Hematopoietic multipotent progenitor cell treated with erythropoietin and hydrocortisone succinate and interleukin-3 and kit ligand, for 6 days (in vitro differentiated cells): ENCODE measurements around the gene KCNK4.

ENCODE experiments used
- DNase-seq: peaks from one replicate; pipeline ENCODE4 v3.0.0-alpha.2; 2015

KCNK4 gene

DNA sequence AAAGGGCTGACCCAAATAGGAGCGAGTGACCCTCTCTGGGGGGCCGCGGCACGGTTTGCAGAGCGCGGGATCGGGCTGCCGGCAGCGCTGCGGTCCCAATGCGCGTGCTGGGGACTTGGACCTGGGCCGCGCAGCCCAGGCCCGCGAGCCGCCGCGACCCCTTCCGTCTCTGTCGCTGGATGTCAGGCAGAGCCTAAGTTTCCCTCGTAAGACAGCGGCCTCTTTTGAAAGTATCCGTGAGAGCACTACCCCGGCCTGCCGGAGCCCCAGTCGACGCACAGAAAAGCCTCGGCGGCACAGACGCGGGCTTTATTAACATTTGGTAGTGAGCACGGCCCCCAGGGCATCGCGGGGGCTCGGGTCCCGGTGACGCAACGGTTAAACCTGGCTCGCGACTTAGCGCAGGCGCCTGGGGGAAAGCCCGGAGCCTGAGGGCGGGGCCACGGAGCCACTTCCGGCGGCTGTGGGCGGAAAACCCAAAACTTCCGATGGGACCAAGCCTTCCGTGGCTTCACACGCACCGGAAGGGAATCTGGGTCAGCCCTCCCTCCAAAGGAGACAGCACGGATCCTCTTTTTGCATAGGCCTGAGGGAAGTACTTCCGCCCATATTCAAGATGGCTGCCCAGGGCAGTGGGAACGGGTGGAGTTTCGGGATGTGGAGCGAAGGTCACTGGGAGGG lies 21.4 kb upstream of the KCNK4 start:
- peak; percentile 99 for DNase-seq

DNA sequence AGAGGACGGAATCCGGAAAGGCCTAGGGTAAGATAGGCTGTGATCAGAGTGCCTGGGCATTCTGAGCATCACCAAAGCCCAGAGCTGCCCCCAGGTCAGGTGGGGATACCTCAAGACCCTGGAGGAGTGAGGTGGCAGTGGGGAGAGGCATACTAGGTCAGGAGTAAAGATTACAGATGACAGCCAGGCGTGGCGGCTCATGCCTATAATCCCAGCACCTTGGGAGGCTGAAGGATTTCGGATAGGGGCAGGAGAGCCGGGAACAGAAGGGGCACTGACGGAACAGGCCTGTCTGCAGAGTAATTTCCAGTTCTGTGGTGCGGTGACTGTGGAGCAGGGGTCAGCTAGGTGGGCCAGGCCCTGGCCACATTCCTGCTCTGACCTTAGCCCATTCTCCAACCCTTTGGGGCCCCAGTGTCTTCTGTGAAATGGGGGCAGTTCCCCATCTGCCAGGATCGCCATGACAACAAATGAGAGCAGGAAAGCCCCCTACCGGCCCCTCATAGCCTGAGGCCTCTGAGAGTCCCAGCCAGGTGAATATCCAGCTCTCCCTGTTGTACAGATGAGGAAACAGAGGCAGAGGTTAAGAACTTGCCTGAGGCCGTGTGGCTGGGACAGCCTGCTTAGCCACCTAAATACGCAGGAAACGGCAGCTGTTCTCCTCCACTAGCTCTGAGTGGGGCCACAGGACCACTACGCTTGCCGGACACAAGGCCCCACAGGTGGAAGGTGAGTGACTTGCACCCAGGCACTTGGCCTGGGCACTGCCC lies 15.9 kb upstream of the KCNK4 start:
- DNase-seq: no peak

DNA sequence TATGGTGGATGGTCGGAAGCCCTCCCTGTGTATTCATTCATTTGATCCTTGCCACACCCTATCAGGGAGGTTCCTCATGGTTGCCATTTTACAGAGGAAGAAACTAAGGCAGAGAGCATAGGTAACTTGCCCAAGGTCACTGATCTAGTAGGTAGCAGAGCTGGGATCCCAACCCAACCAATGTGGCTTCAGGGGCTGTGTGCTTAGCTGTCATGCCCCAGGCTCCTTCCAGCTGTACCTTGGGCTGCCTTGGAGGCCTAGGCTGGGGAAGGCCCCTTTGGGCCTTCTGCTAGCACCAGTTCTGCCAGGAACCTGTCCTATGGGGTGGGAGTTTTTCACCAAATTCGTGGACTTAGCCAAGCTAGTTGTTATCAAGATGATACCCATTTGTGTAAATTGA lies 15.3 kb upstream of the KCNK4 start:
- DNase-seq: no peak

GRCh38 chr11:64276653-64277431 lies 14.3 kb upstream of the KCNK4 start:
- peak; percentile 72 for DNase-seq

- no peak for DNase-seq
Observed at GRCh38 chr11:64278576-64279190, 12.4 kb upstream of the KCNK4 start.

- DNase-seq: no peak
Observed at GRCh38 chr11:64281957-64282770, 8.9 kb upstream of the KCNK4 start.

DNA sequence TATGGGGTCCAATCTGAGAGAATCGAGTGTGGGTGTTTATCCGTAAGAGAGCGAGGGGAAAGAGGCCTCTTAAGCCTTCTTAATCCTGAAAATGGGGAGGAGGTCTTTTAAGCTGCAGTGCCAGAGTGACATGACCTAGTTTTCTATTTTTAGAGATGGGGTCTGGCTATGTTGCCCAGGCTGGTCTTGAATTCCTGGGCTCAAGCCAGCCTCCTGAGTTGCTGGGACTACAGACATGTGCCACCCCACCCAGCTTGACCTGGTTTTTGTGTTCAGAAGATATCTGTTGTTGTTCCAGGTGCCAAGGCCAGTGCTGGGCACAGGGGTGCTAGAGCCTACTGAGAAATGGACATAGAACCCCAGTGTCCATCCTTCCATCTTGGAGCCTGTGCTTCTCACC lies 8.0 kb upstream of the KCNK4 start:
- DNase-seq: no peak

- peak; percentile 98 for DNase-seq
Observed at GRCh38 chr11:64284048-64284961, 6.8 kb upstream of the KCNK4 start, which contains the start of gene BAD. BAD (minus strand) TSS chr11:64284665; CDS start chr11:64284368, 297 bp downstream.

- DNase-seq: peak; percentile 89
Observed at GRCh38 chr11:64284962-64285884, 5.9 kb upstream of the KCNK4 start, which contains the start of gene GPR137. GPR137 (plus strand) TSS chr11:64285848; CDS start chr11:64286525, 677 bp downstream.

GRCh38 chr11:64285885-64286800 lies 5.0 kb upstream of the KCNK4 start:
- DNase-seq: peak; percentile 74

DNA sequence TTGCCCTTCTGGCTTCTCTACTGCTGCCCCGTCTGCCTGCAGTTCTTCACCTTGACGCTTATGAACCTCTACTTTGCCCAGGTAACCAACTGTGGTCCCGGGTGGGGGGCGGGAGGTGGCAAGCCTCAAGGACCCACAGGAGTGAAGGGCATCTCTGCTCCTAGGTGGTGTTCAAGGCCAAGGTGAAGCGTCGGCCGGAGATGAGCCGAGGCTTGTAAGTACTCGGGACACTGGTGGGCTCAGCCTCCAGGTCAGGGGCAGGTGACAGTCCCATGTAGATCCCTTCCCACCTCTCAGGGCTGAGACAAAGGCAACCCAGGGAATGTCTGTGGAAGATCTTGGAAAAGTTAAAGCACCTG lies 4.3 kb upstream of the KCNK4 start:
- no peak for DNase-seq

GRCh38 chr11:64287676-64288352 lies 3.3 kb upstream of the KCNK4 start:
- DNase-seq: no peak

DNA sequence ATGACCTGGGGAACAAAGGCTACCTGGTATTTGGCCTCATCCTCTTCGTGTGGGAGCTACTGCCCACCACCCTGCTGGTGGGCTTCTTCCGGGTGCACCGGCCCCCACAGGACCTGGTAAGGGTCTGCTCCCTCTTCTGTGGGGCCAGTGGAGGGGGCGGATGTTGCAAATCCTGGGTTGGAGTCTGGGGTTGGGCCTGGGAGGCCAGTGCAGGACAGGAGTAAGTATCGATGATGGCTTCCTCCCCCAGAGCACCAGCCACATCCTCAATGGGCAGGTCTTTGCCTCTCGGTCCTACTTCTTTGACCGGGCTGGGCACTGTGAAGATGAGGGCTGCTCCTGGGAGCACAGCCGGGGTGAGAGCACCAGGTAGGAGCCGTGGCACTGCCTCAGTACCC lies 2.8 kb upstream of the KCNK4 start:
- no peak for DNase-seq

GRCh38 chr11:64289002-64289564 lies 2.0 kb upstream of the KCNK4 start:
- DNase-seq: no peak

GRCh38 chr11:64290352-64291261 lies 495 bp upstream of the KCNK4 start:
- DNase-seq: no peak

DNA sequence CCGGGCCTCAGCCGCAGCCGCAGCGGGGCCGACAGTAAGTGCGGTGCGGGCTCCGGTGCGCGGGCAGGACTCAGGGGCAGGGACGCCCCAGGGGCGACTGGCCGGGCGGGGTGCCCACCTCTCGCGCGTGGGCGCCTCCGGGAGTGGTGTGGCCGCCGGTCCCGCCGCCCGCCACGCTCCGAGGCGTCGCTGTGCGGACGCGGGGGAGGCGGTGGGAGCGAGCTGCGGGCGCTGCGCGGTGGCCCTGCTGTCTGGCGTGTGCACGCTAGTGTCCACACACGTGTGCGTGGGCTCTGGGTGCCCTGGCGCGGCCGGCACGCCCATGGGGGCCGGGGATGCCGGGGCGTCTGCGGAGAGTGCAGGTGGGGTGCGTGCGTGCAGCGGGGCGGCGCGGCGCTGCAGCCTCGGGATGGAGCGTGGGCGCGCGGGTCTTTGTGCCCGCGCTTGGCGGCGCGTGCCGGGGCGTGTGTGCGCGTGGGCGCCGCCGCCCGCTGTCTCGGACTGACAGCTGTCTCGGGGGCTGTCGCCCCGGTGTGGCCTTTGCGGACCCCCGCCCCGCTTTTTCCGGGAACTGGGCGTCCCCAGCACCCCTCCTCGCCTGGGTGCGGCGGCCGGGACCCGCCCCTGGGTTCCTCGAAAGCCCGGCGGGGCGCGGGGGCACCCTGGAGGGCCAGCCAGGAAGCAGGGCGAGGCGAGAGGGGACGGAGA lies 804 bp downstream of the KCNK4 start:
- no peak for DNase-seq
